HG02798 (cell line): ENCODE measurements around the gene YTHDF1.
"Not testable (repeated sequence)": the region's sequence is repeated elsewhere in the genome, so short reads cannot be mapped to it uniquely, and the experiment has no call there.

Experiments
- ATAC-seq: cut with Tn5 transposase; IDR thresholded peaks from one replicate; pipeline ENCODE4 v1.9.1; 2021; ENCODE audit warnings: mild to moderate bottlenecking; ENCODE audit not compliant: unreplicated experiment, poor library complexity

YTHDF1 gene

DNA sequence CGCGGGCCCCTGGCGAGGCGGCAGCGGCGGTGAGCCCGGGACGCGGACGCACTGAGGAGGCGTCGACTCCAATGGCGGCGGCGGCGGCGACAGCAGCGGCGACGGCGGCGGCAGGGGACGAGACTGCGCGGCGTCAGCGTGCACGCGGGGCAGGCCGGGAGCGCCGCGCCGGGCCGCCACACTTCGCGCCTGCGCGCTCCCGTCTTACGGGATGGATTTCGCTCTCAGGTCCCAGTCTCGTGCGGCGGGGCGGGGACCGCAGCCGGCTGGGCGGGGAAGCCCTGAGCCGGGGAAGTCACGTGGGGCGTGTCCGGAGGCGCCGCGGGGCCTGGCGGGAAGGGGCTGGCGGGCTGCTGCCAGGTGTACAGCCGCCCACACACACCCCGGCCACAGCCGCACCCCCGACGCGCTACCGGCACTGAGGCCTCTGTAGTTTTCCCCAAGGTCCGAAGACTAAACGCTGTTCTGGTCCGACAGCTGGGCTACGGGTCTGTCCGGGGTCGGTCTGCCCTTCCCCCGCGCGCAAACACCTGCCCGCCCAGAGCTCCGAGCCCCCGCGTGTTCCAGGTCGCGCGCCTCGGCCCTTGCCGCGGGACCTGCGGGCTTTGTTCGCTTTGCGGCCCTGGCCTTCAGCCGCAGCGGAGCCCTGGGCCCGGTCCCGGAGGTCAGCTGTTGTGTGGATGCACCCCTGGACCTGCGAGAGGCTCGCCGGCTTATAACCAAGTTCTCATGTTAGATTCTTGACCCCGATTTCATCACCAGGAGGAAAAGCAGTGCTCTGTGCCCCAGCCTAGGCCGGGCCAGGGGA is at the start of gene YTHDF1:
YTHDF1 (minus strand) TSS at position 91 of the 808 bp plus-strand sequence. CDS start 239 bp downstream, outside the sequence.
- peak; percentile 92 for ATAC-seq

DNA sequence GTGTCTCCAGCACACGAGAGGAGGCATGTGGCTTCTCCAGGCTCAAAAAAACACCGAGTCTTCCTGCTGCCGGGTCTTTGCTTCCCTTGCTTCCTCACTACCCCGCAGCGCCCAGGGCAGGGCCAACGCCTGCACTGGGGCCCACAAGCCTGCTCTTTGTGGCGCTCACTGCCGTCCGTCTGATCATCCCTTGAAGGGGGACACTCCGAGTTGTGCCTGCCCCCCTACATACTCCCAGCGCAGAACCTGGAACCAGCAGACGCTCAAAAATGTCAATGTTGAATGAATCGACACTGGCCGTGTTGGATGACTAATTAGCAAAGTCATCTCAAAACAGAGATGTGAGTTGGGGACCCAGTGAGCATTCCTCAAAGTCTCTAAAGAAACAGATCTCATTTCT is 48.6 kb upstream of the YTHDF1 start:
- no peak for ATAC-seq

DNA sequence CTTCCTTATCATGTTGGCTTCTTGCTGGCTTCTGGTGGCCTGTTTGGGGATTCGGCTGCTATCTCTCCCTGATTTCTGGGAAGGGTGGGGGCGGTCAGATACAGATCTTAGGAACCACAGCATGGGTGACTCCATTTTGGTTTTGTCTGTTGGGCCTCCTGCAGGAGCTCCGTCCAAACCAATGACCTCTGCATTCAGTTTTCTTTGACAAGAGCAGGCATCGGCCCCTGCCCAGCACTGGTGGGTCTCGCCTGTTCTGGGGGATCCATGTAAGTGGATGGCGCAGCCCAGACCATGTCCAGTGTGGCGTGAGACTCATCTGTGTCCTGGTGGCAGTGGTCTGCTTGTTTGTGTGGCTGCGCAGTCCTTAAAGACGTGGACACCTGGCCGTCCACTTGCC is 48.1 kb upstream of the YTHDF1 start:
- ATAC-seq, result no peak

DNA sequence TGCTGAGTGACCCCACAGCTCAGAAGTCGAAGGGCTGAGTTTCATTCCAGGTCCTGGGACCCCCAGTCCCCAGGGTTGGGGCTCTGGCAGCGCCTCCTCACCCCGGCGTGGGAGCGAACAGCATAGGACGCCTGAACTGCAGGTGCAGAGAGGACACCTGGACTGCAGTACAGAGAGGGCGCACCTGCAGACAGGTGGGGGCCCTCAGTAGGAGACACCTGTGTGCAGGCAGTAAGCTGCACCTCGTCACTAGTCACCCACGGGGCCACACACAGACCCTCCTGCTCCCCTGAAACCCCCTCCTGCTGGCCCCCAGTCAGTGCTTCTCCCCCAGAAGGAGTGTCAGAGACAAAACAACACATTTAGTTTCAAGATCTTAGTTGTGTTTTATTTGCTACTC is 46.9 kb upstream of the YTHDF1 start:
- ATAC-seq, result no peak

DNA sequence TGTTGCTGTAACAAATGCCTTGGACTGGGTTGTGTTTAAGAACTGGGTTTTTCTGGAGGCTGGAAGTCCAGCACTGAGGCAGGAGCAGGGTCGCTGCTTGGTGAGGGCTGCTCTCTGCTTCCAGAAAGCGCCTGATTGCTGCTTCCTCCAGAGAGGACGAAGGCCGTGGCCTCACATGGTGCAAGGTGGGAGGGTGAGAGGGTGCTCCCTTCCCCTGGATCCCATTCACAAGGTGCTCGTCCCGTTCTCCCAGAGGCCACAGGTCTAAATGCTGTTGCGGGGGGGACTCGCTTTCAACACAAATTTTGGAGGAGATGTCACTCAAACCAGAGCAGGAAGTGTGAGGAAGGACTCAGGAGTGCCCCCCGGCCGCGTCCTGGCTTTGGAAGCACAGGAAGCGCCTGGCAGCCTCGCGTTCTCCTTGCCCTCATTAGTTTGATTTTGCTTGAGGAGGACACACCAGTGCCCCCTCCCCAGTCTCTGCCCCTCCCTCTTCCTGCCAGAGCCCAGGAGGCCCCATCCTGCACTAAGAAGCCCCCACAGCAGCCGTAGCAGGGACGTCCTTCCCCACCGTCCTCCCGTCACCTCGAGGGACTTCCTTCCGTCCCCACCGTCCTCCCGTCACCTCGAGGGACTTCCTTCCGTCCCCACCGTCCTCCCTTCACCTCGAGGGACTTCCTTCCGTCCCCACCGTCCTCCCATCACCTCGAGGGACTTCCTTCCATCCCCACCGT is 46.0 kb upstream of the YTHDF1 start:
- no peak for ATAC-seq

DNA sequence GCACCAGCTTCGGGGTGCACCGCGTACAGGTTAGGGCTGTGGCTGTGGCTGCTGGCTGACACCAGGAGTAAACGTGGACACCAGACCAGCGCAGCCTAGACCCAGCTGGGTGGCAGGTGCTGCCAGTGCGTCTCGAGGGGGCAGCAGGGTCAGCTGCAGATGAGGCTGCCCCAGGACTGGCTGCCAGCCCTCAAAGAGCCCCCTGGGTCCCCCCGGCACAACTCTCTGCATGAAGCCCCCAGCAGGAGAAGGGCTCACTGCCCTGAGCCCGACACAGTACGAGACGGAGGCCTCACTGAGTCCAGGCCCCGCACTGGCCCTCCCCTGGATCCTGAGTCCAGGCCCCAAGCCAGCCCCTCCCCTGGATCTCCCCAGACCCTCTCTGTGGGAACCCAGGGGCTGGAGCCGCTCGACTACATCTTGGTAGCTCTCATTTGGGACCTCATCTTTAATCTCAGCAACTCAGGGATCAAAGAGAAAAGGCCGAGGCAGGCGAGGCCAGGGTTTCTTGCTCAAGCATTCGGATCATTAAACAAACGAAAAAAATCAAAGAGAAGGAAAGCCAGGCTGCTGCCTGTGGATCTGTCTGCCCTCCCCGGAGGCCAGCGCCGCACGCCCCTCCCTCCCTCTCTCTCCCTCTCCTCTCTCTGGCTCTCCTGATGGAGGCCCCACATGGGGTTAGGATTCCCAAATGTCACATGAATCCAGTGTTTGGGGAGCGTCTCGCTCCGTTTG is 45.3 kb upstream of the YTHDF1 start:
- ATAC-seq, result no peak

DNA sequence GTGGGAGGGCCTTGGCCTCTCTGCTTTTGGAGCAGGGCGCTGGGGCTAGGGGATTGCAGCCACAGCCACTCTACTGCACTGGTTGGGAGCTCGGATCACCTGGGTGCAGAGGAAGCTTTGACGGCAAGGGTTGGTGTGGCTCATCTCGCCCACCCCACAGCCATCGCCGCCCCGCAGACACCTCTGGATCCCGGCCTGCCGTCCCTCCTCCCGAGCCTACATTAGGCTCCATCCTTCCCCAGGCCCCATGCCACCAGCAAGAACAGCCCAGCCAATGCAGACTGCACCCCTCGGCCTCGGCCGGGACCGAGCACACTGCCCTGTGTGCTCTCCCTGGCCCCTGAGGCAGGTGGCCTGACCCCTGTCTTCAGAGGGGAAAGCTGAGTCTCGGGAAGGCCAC is 44.6 kb upstream of the YTHDF1 start:
- no peak for ATAC-seq

DNA sequence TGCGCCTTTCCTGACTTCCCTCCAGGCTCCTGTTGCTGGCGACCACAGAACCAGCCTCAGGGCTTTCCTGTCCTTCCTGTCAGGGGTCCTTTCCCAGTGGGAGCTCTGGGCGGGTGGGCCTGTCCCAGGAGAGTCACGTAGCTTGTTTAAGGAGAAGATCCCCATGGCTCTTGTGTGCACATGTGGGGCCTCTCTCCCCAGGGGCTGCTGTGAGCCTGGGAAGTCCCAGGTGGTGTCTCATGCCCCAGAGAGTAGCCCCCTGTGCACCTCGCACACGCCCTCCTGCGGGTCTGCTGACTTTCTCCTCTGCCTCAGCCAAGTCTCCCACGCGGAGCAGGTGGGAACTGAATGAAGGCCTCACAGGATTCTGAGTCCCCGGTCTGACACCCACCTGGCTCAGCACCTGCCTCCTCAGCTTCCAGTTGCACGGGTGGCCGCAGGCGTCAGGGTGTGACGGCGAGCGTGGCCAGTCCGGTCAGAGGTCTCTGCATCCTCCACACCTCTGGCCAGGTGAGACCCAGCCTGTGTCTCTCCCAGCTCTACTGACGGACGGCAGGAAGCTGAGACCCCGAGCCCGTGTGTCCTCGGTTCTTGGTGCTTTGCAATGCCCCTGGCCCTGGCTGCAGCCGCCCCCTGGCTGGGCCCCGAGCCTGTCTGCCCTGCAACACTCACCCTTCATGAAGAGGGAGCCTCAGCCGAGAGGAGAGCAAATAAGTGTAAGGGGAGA is 44.0 kb upstream of the YTHDF1 start:
- ATAC-seq, result no peak

DNA sequence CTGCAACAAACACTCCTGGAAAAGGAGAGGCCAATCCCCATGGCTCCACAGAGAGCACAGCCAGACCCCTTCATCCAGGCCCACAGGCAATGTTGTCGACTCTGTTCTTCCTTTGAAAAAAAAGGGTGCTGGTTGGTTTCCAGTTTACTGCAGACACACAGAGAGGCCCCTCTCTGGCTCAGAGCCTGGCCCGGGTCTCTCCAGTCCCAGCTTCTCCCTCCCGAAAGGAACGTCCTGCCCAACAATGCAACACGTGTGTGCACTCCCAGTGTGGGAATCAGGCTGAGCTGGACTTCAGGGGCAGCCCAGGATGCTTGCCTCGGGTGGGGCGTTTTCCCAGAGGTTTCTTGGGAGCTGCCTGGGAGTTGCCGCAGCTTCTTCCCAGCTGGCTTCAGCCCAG is 42.9 kb upstream of the YTHDF1 start:
- no peak for ATAC-seq

DNA sequence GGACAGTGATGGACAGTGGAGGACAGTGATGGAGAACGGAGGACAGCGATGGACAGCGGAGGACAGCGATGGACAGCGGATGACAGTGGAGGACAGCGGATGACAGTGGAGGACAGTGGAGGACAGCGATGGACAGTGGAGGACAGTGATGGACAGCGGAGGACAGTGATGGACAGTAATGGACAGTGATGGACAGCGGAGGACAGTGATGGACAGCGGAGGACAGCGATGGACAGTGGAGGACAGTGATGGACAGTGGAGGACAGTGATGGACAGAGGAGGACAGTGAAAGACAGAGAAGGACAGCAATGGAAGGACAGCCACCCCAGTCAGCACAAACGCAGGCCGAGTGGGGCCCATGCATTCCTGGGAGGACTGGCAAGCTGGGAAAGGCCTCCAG is 41.7 kb upstream of the YTHDF1 start:
- ATAC-seq, result no peak

DNA sequence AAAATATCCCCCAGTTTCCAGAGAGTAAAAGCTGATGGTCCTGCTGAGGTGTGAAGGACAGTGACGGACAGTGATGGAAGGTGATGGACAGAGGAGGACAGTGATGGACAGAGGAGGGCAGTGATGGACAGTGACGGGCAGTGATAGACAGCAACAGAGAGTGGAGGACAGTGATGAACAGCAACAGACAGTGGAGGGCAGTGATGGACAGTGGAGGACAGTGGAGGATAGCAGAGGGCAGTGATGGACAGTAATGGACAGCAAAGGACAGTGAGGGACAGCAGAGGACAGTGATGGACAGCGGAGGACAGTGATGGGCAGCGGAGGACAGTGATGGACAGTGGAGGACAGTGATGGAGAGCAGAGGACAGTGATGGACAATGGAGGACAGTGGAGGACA is 41.0 kb upstream of the YTHDF1 start:
- ATAC-seq, result no peak

DNA sequence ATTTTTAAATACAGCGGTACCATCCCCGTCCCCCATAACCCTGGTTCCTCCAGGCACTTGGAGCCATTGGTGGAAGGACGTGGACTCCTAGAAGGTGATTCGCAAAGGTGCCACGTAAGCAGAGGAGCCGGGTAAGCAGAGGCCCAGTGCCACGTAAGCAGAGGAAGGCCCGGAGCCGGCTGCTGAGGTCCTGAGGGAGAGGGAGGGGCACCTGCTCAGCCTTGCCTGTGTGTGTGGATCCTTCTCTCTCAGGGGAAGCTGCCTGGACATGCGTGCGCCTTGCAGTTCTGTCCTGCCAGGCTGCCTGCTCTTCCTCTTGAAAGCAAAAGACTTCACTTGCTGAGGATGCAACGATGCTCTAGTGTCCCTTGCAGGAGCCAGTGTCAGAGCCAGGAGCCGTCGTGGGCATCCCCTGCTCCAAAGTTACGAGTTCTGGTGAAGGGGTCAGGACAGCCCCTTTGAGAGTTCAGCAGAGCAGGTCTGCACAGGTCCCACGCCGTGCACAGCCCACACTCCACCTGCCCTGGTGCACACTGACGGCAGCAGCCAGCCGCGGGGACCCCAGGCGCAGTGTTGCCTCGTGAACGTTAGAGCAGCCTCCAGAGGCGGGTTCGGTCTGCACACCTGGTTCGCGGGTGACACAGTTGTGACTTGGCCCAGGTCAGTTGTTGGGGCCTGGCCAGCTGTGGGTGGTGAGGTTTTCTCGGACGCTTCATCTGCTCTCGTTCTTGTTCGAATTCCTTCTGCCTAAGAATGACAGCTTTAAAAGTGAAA is 40.2 kb upstream of the YTHDF1 start:
- ATAC-seq, result no peak

DNA sequence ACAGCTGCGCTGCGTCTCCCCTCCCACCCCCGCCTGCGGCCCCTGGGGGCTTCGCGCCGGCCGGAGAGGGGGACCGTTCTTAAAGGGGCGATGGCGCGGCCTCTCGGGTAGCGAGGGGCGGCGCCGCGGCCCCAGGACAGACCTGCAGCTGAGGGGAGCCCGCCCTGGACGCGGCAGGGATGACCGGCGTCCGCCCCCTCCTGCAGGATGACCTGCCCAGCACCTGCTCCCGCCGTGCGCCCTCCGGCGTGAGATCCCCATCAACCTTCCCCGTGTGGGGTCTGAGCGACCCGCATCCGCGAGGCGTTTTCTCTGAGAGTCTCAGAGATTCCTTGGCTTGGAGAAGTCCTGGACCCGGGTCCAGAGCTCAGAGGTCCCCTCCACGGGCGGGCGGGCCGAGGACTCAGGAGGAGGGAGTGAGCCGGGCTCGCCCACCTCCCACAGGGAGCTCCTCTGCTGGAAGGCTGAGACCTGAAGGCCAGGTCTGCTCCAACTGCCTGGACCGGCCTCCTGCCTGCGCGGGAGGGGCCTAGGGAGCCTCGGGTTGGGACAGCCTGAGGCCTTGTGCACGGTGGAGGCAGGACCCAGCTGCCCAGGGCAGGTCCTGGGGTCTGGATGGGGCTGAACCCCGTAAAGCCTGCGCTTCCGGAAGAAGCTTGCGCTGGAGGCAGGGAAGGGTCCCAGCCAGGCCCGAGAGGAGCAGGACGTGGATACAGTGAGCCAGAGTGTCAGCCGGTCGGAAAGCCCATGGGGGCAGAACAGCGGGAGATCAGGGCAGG is 38.9 kb upstream of the YTHDF1 start:
- no peak for ATAC-seq

DNA sequence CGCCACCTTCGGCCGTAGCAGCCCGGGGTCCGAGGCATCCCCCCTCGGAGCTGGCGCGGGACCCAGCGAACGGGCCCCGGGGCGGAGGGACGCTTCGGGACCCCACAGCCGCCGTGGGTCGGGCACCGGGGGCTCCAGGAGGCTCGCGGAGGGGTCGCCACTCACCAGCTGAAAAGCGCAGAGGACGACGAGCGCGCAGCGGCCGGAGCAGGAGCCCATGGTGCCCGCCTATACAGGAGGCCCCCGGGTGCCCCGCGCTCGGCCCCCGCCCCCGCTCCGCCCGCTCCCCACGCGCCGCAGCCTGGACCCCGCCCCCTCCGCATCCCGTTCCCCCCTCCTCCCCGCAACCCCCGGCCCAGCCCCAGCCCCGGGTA is 38.3 kb upstream of the YTHDF1 start, which contains the start of gene NKAIN4:
NKAIN4 (minus strand) TSS at position 232 of the 374 bp plus-strand sequence; CDS start at position 219, 13 bp downstream.
- ATAC-seq, result no peak

DNA sequence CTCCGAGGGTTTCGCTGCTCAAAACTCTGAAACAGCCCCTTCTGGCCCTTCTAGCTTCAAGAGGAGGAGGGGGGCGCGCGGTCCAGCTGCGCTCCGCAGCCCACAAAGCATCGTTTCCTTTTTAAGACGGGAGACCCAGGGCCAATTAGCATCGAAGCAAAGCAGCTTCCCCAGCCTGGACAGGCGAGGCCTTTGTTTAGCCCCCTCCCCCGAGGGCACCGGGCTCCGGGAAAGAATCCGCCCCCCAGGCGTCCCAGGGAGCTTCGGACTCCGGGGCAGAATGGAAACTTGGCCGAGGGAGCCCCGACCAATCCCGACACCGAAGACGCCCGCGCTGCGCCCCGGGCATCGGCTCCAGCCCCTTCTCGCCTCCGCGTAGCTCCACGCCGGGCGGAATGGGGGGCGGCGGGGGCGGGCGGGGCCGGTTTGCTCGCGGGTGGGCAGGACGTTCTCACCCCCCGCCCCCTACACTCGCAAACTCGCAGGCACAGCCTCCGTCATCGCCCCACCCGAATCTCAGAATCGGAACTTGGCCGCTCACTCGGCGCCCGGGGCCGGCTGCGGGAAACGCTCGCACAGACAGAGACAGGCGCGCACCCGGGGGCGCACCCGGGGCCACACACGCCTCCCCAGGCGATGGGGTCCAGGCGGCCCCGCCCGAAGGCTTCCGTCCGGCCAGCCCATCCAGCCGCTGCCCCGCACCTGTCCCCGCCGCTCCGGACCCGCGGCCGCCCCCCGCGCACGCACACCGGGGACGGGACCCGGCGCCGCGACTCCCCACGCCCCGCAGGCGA is 37.7 kb upstream of the YTHDF1 start:
- no peak for ATAC-seq

DNA sequence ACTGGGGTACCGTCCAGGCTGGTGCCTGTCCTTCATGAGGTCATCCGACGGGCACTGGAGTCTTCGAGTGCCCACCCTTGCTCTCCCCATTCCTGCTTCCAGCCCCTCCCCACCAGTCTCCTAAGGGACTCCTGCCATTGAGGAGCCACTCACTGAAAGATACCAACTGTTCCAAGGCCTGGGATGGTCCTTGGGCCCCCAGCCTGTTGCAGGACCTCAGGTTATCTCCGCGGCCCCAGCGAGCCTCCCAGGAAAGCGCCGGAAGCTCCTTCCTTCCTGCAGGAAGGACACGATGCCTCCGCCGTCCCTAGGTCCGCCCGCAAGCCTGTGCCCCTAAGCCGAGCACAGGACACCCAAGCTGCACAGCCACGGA is 37.1 kb upstream of the YTHDF1 start:
- no peak for ATAC-seq

DNA sequence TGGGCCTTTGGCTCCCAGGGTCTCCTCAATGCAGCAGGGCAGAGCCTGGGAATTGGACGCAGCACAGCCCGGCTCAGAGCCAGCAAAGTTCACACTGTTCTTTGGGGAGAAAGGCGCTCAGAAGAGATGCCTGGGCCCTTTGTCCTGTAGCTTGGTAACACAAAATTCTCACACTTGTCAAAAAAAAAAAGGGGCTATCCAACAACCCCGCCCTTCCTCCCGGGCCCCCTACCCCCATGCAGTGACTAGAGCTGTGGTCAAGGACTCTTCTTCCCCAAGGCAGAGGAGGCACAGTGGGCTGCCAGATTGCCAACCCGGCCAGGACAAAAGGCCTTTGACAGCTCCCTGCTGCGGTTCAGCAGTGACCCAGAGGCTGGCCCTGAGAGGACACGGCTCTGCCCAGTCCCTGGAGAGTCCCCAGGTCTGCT is 36.4 kb upstream of the YTHDF1 start:
- ATAC-seq, result no peak

DNA sequence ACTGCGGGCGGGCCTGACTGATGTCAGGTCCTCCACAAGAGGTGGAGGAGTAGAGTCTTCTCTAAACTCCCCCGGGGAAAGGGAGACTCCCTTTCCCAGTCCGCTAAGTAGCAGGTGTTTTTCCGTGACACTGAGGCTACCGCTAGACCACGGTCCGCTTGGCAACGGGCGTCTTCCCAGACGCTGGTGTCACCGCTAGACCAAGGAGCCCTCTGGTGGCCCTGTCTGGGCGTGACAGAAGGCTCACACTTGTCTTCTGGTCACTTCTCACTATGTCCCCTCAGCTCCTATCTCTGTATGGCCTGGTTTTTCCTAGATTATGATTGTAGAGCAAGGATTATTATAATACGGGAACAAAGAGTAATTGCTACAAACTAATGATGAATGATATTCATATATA is 35.4 kb upstream of the YTHDF1 start:
- ATAC-seq, result not testable (repeated sequence)
